ENCODE data around the gene TARS1. TPM values are rescaled to one million over a fixed set of nuclear protein-coding genes. Genes with fewer than 3 reads are reported as not detected.

The TARS1 gene
- total and polyA plus RNA-seq, 5 donors from 2014 or later = 46.7 to 71.3 (median 62.5) TPM

DNA sequence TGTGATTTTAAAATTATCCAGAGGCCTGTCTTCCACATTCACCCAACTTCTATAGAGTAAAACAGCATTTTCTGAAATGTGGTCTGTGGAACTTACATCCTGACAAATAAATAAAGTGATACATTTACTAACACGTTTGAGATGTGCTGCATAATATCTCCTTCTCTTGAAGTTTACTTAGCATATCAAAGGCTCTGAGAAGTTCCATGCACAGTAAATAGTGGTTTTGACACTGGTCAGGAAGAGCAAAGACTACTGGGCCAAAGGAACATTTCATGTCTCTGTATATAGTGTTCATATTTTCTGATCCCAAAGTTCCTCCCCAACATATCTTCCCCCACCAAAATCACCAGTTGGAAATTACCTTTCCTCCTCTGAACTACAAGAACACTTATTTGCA is 30.5 kb upstream of the TARS1 start:
- Mint-ChIP-seq H3K36me3 (no peaks in the 10 kb centered on the region), H3K27ac (no peak overlapping the region), H3K27me3 (peaks cover 10% of the 10 kb centered on the region), H3K4me1 (no peaks in the 10 kb centered on the region), H3K9me3 (peaks cover 0 to 4% (median 0%) of the 10 kb centered on the region in 7 donors), H3K4me3 (no peak overlapping the region)
- no peaks in the 10 kb centered on the region for H3K9me3 ChIP-seq (ENCODE audit: control insufficient read depth in 2 of 2, low read length in 2 of 2)
- no peak overlapping the region for H3K4me3 ChIP-seq (ENCODE audit: low read depth, low read length)
- H3K27ac ChIP-seq (ENCODE audit: insufficient read depth, low read length, poor library complexity, severe bottlenecking) = no peak overlapping the region
- no peaks in the 10 kb centered on the region for H3K4me1 ChIP-seq (ENCODE audit: control insufficient read depth, insufficient read depth, low read length, poor library complexity, severe bottlenecking)
- DNase-seq = no peak
- ATAC-seq (ENCODE audit: low read depth in 2 of 2) = no peak
- H3K36me3 ChIP-seq (ENCODE audit: control insufficient read depth, insufficient read depth, low read length) = no peaks in the 10 kb centered on the region
- H3K27me3 ChIP-seq (ENCODE audit: control insufficient read depth, insufficient read depth, low read length) = peaks cover 2% of the 10 kb centered on the region

DNA sequence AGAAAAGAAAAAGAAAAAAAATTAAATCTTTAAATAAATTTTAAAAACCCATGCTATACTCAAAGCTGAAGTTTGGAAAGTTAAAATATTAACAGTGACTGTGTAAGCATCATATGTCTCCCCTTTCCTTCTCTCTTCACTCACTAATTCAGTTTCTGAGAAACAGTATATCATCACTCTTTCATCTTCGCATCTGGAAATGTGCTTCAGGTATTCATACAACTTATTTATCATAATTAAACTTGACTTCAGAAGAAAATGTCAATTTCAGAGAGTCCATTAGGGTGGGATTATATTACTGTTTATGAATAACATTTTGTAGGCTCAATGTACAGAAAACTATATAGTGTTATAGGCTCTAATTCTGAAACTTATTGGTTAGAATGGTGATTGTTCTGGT is 29.3 kb upstream of the TARS1 start:
- peaks cover 2% of the 10 kb centered on the region for H3K27me3 ChIP-seq (ENCODE audit: control insufficient read depth, insufficient read depth, low read length)
- no peak overlapping the region for H3K27ac Mint-ChIP-seq
- H3K36me3 ChIP-seq (ENCODE audit: control insufficient read depth, insufficient read depth, low read length) = no peaks in the 10 kb centered on the region
- H3K27ac ChIP-seq (ENCODE audit: insufficient read depth, low read length, poor library complexity, severe bottlenecking) = no peak overlapping the region
- ATAC-seq (ENCODE audit: low read depth in 2 of 2) = no peak
- H3K9me3 ChIP-seq (ENCODE audit: control insufficient read depth in 2 of 2, low read length in 2 of 2) = no peaks in the 10 kb centered on the region
- peaks cover 0 to 4% (median 0%) of the 10 kb centered on the region in 7 donors for H3K9me3 Mint-ChIP-seq
- no peaks in the 10 kb centered on the region for H3K36me3 Mint-ChIP-seq
- H3K4me3 Mint-ChIP-seq = no peak overlapping the region
- no peak for DNase-seq
- H3K4me1 Mint-ChIP-seq = no peaks in the 10 kb centered on the region
- no peak overlapping the region for H3K4me3 ChIP-seq (ENCODE audit: low read depth, low read length)
- no peaks in the 10 kb centered on the region for H3K4me1 ChIP-seq (ENCODE audit: control insufficient read depth, insufficient read depth, low read length, poor library complexity, severe bottlenecking)
- H3K27me3 Mint-ChIP-seq = peaks cover 10% of the 10 kb centered on the region

DNA sequence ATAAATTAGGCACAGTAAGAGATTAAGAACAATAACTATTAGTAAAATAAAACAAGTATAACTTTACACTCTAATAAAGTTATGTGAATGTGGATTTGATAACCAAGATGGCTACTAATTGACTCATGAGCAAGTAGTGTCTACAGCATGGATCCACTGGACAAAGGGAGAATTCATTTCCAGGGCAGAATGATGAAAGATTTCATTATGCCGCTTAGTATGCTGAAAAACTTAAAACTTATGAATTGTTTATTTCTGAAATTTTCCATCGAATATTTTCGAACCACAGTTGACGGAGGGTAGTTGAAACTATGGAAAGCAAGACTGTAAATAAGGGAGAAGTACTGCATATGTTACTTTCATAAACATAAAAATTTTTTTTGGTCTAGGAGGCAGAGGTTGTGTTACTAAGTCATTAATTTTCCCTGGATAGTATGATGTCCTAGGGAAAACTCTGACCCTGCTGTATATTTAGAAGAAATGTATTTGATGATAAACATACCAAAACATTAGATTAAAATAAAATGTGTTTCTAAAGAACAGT is 24.9 kb upstream of the TARS1 start:
- Histone ChIP-seq H3K27ac (ENCODE audit: insufficient read depth, low read length, poor library complexity, severe bottlenecking) (no peak overlapping the region), H3K4me1 (ENCODE audit: control insufficient read depth, insufficient read depth, low read length, poor library complexity, severe bottlenecking) (no peaks in the 10 kb centered on the region), H3K27me3 (ENCODE audit: control insufficient read depth, insufficient read depth, low read length) (peaks cover 2% of the 10 kb centered on the region), H3K4me3 (ENCODE audit: low read depth, low read length) (no peak overlapping the region), H3K36me3 (ENCODE audit: control insufficient read depth, insufficient read depth, low read length) (no peaks in the 10 kb centered on the region), H3K9me3 (ENCODE audit: control insufficient read depth in 2 of 2, low read length in 2 of 2) (no peaks in the 10 kb centered on the region)
- Mint-ChIP-seq H3K4me3 (no peak overlapping the region), H3K27ac (no peak overlapping the region), H3K4me1 (no peaks in the 10 kb centered on the region), H3K9me3 (no peaks in the 10 kb centered on the region), H3K36me3 (no peaks in the 10 kb centered on the region), H3K27me3 (peaks cover 10% of the 10 kb centered on the region)
- ATAC-seq (ENCODE audit: low read depth in 2 of 2) = no peak
- no peak for DNase-seq

GRCh38 chr5:33417632-33418031 is 23.1 kb upstream of the TARS1 start:
- peaks cover 5% of the 10 kb centered on the region for H3K27me3 Mint-ChIP-seq
- H3K27ac Mint-ChIP-seq = no peak overlapping the region
- Histone ChIP-seq H3K27ac (ENCODE audit: insufficient read depth, low read length, poor library complexity, severe bottlenecking) (no peak overlapping the region), H3K36me3 (ENCODE audit: control insufficient read depth, insufficient read depth, low read length) (no peaks in the 10 kb centered on the region), H3K27me3 (ENCODE audit: control insufficient read depth, insufficient read depth, low read length) (peaks cover 5% of the 10 kb centered on the region), H3K4me1 (ENCODE audit: control insufficient read depth, insufficient read depth, low read length, poor library complexity, severe bottlenecking) (no peaks in the 10 kb centered on the region), H3K9me3 (ENCODE audit: control insufficient read depth in 2 of 2, low read length in 2 of 2) (no peaks in the 10 kb centered on the region), H3K4me3 (ENCODE audit: low read depth, low read length) (no peak overlapping the region)
- no peaks in the 10 kb centered on the region for H3K36me3 Mint-ChIP-seq
- H3K4me1 Mint-ChIP-seq = no peaks in the 10 kb centered on the region
- H3K4me3 Mint-ChIP-seq = no peak overlapping the region
- no peak for ATAC-seq (ENCODE audit: low read depth in 2 of 2)
- no peak for DNase-seq
- H3K9me3 Mint-ChIP-seq = no peaks in the 10 kb centered on the region

DNA sequence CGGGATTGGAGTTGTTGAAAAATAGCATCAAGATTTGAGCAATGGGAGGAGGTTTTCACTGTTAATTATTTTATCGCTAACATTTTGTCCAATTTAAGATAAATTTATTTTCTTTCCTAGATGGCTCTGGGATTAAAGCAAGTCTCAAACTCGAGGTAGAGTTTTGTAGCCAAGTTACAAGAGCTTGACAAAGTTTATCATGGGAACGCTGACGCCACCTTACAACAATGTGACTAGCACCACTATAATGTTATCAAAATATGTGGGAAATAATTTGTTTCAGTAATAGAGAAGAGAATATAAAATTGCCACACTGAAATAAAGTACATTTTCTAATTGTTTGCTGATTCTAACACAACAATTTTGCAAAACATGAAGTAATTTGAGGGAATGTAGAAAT is 19.8 kb upstream of the TARS1 start:
- no peak overlapping the region for H3K27ac Mint-ChIP-seq
- H3K27me3 Mint-ChIP-seq = no peaks in the 10 kb centered on the region
- H3K4me1 Mint-ChIP-seq = no peaks in the 10 kb centered on the region
- peaks cover 2% of the 10 kb centered on the region for H3K27me3 ChIP-seq (ENCODE audit: control insufficient read depth, insufficient read depth, low read length)
- H3K4me3 ChIP-seq (ENCODE audit: low read depth, low read length) = no peak overlapping the region
- no peak overlapping the region for H3K4me3 Mint-ChIP-seq
- H3K36me3 Mint-ChIP-seq = no peaks in the 10 kb centered on the region
- no peaks in the 10 kb centered on the region for H3K36me3 ChIP-seq (ENCODE audit: control insufficient read depth, insufficient read depth, low read length)
- no peaks in the 10 kb centered on the region for H3K9me3 Mint-ChIP-seq
- no peak for DNase-seq
- H3K27ac ChIP-seq (ENCODE audit: insufficient read depth, low read length, poor library complexity, severe bottlenecking) = no peak overlapping the region
- no peak for ATAC-seq (ENCODE audit: low read depth in 2 of 2)
- H3K9me3 ChIP-seq (ENCODE audit: control insufficient read depth in 2 of 2, low read length in 2 of 2) = no peaks in the 10 kb centered on the region
- H3K4me1 ChIP-seq (ENCODE audit: control insufficient read depth, insufficient read depth, low read length, poor library complexity, severe bottlenecking) = no peaks in the 10 kb centered on the region

DNA sequence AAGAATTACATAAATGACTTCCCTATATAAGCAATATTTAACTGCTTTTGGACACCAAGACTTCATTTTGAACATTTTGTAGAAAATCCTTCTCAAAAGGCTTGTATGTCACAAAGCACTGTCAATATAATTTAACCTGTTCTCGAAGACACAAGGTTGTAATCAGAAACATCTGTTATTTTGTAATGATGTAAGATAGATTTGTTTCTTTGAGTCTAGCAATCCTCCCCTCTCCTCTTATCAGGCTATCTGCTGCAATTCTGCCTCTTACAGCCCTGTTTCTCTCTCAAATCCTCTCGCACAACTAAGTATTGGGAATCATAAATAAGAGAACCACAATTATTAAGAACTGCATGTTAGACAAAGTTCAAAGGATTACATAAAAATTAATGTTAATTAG is 18.6 kb upstream of the TARS1 start:
- ATAC-seq (ENCODE audit: low read depth in 2 of 2) (no peak), DNase-seq (no peak)
- Mint-ChIP-seq H3K4me1 (no peaks in the 10 kb centered on the region), H3K9me3 (no peaks in the 10 kb centered on the region), H3K36me3 (no peaks in the 10 kb centered on the region), H3K27me3 (peaks cover 9% of the 10 kb centered on the region), H3K4me3 (no peak overlapping the region), H3K27ac (no peak overlapping the region)
- H3K27me3 ChIP-seq (ENCODE audit: control insufficient read depth, insufficient read depth, low read length) = peaks cover 2% of the 10 kb centered on the region
- H3K36me3 ChIP-seq (ENCODE audit: control insufficient read depth, insufficient read depth, low read length) = no peaks in the 10 kb centered on the region
- no peaks in the 10 kb centered on the region for H3K9me3 ChIP-seq (ENCODE audit: control insufficient read depth in 2 of 2, low read length in 2 of 2)
- H3K27ac ChIP-seq (ENCODE audit: insufficient read depth, low read length, poor library complexity, severe bottlenecking) = no peak overlapping the region
- no peaks in the 10 kb centered on the region for H3K4me1 ChIP-seq (ENCODE audit: control insufficient read depth, insufficient read depth, low read length, poor library complexity, severe bottlenecking)
- H3K4me3 ChIP-seq (ENCODE audit: low read depth, low read length) = no peak overlapping the region

GRCh38 chr5:33423018-33423630 is 17.6 kb upstream of the TARS1 start:
- H3K9me3 Mint-ChIP-seq = peaks cover 0 to 4% (median 0%) of the 10 kb centered on the region in 7 donors
- no peak for ATAC-seq (ENCODE audit: low read depth in 2 of 2)

DNA sequence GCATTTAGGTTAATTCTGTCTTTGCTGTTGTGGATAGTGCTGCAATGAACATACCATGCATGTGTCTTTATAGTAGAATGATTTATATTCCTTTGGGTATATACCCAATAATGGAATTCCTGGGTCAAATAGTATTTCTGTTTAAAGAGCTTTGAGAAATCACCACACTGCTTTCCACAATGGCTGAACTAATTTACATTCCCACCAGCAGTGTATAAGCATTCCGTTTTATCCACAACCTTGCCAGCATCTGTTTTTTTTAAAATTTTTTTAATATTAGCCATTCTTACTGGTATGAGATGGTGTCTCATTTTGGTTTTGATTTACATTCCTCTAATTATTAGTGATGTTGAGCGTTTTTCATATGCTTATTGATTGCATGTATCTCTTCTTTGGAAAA is 15.5 kb upstream of the TARS1 start:
- no peaks in the 10 kb centered on the region for H3K36me3 Mint-ChIP-seq
- Histone ChIP-seq H3K4me1 (ENCODE audit: control insufficient read depth, insufficient read depth, low read length, poor library complexity, severe bottlenecking) (no peaks in the 10 kb centered on the region), H3K27me3 (ENCODE audit: control insufficient read depth, insufficient read depth, low read length) (peaks cover 8% of the 10 kb centered on the region), H3K4me3 (ENCODE audit: low read depth, low read length) (no peak overlapping the region), H3K27ac (ENCODE audit: insufficient read depth, low read length, poor library complexity, severe bottlenecking) (no peak overlapping the region), H3K9me3 (ENCODE audit: control insufficient read depth in 2 of 2, low read length in 2 of 2) (no peaks in the 10 kb centered on the region), H3K36me3 (ENCODE audit: control insufficient read depth, insufficient read depth, low read length) (no peaks in the 10 kb centered on the region)
- no peaks in the 10 kb centered on the region for H3K4me1 Mint-ChIP-seq
- no peak overlapping the region for H3K4me3 Mint-ChIP-seq
- ATAC-seq (ENCODE audit: low read depth in 2 of 2) (no peak), DNase-seq (no peak)
- H3K27ac Mint-ChIP-seq = no peak overlapping the region
- H3K27me3 Mint-ChIP-seq = peaks cover 15% of the 10 kb centered on the region
- H3K9me3 Mint-ChIP-seq = peaks cover 0 to 4% (median 0%) of the 10 kb centered on the region in 7 donors

More at GRCh38 chr5:33423018-33423630, 17.6 kb upstream of the TARS1 start:
- Histone ChIP-seq H3K27ac (ENCODE audit: insufficient read depth, low read length, poor library complexity, severe bottlenecking) (no peak overlapping the region), H3K36me3 (ENCODE audit: control insufficient read depth, insufficient read depth, low read length) (no peaks in the 10 kb centered on the region), H3K27me3 (ENCODE audit: control insufficient read depth, insufficient read depth, low read length) (peaks cover 8% of the 10 kb centered on the region), H3K9me3 (ENCODE audit: control insufficient read depth in 2 of 2, low read length in 2 of 2) (no peaks in the 10 kb centered on the region), H3K4me3 (ENCODE audit: low read depth, low read length) (no peak overlapping the region), H3K4me1 (ENCODE audit: control insufficient read depth, insufficient read depth, low read length, poor library complexity, severe bottlenecking) (no peaks in the 10 kb centered on the region)
- H3K4me3 Mint-ChIP-seq = no peak overlapping the region
- no peak overlapping the region for H3K27ac Mint-ChIP-seq
- DNase-seq = peak in 1 of 3 donors; percentile 15
- H3K36me3 Mint-ChIP-seq = no peaks in the 10 kb centered on the region
- H3K4me1 Mint-ChIP-seq = no peaks in the 10 kb centered on the region
- H3K27me3 Mint-ChIP-seq = peaks cover 9% of the 10 kb centered on the region

Data from CD4-positive, CD25-positive, alpha-beta regulatory T cell (primary cell).